Omental fat pad (tissue), 4 donors: ENCODE measurements around the gene MSH5. TPM values are rescaled to one million over a fixed set of nuclear protein-coding genes. Genes with fewer than 3 reads are reported as not detected.
A peak's percentile ranks its signal among the peaks of the same experiment; 100 is the strongest.

Experiments
- ATAC-seq: fragments of 150-250 bp; one replicate; pipeline ENCODE4 v1.9.1; 2016; ENCODE audit warnings: mild to moderate bottlenecking, moderate library complexity; ENCODE audit not compliant: low FRiP score
- DNase-seq: peaks from one replicate; pipeline ENCODE4 v3.0.0-alpha.2; 2019; ENCODE audit warnings: low spot score
- total RNA-seq, 4 donors: library from RNA; depleted of rRNA; stranded (reverse); fragments of >200 nt; gene quantifications; one replicate each; pipeline ENCODE4 v1.1.0, GENCODE V29; 2016
- TF ChIP-seq, protein P1 (sequence below), 3 donors: fragments of 450-650 bp; IDR thresholded peaks; one replicate each; pipeline ENCODE4 v1.5.1; 2016 to 2017; ENCODE audit warnings: antibody characterized with exemption in 3 of 3, mild to moderate bottlenecking in 3 of 3, moderate library complexity in 2 of 3

Gene MSH5
- total RNA-seq, 4 donors from 2014 or later: 5.4 to 17.0 (median 7.3) TPM

DNA sequence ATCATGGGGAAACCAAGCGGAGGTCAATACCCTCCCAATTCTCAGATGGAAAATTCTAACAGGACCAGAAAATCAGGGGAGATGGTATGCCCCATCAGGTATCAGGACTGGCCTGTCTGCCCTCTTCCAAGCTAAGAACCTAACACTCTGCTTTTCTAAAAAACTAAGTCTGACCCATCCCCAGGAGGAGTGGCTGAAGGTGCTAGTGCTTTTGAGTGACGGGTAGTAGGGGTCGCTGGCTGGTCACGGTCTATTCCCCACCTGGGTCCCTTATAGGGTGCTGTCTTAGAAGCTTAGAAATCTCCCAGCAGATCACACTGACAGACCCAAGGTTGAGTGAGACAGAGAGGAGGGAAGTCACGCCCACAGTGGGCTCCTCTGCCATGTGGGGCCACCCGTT lies 46.3 kb upstream of the MSH5 start:
- DNase-seq (no peak), ATAC-seq (no peak)
- TF ChIP-seq, protein P1, sequence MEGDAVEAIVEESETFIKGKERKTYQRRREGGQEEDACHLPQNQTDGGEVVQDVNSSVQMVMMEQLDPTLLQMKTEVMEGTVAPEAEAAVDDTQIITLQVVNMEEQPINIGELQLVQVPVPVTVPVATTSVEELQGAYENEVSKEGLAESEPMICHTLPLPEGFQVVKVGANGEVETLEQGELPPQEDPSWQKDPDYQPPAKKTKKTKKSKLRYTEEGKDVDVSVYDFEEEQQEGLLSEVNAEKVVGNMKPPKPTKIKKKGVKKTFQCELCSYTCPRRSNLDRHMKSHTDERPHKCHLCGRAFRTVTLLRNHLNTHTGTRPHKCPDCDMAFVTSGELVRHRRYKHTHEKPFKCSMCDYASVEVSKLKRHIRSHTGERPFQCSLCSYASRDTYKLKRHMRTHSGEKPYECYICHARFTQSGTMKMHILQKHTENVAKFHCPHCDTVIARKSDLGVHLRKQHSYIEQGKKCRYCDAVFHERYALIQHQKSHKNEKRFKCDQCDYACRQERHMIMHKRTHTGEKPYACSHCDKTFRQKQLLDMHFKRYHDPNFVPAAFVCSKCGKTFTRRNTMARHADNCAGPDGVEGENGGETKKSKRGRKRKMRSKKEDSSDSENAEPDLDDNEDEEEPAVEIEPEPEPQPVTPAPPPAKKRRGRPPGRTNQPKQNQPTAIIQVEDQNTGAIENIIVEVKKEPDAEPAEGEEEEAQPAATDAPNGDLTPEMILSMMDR (IDR thresholded peaks at IDR 0.05): no peak

DNA sequence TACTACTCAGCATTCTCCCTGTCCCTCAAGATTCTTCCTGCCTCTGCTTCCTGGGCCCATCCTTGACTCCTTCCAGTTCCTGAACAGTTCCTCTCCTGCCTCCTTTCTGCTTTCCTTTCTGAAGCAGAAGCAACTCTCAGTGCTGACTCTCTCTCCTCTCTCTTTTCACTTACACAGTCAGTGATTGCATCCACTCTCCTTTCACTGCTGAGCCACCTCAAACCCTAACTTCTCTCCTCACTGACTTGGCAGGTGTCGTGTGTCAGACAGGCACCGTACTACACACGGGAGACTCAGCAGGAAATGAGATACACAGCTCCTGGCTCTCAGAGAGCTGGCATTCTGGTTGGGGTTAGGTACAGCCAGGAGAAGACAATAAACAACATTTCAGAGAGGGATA lies 42.2 kb upstream of the MSH5 start:
- TF ChIP-seq, protein P1 (IDR thresholded peaks at IDR 0.05): no peak
- no peak for DNase-seq
- ATAC-seq: no peak

DNA sequence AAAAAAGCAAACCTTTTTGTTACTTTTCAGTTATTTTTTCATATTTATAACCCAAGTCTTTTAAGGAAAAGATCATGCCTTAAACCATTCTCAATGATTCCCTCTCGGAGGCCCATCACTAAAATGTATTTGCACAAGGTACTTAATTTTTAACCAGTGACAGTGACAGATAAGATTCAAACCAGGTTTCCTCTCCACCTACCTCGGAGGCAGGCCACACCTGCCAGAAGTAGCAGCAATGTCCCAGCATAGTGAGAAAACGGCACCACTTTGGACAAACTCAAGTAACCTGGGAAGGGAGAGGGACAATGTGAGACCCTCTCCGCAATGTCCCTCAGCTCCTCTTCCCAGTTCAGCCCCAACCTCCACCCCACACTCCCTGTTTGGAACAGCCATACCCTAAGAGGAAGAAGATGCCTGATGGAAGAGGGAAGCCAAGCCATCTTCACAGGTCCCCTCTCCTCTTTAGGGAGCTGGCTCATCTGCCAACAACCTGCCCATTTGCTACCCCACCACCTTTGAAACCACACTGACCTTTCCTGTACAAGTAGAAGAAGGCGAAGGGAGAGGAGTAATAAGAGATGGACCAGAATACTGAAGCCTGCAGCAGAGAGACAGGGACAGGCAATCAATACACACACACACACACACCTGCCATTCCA lies 38.9 kb upstream of the MSH5 start:
- DNase-seq (no peak), ATAC-seq (no peak)
- TF ChIP-seq, protein P1 (IDR thresholded peaks at IDR 0.05): no peak

DNA sequence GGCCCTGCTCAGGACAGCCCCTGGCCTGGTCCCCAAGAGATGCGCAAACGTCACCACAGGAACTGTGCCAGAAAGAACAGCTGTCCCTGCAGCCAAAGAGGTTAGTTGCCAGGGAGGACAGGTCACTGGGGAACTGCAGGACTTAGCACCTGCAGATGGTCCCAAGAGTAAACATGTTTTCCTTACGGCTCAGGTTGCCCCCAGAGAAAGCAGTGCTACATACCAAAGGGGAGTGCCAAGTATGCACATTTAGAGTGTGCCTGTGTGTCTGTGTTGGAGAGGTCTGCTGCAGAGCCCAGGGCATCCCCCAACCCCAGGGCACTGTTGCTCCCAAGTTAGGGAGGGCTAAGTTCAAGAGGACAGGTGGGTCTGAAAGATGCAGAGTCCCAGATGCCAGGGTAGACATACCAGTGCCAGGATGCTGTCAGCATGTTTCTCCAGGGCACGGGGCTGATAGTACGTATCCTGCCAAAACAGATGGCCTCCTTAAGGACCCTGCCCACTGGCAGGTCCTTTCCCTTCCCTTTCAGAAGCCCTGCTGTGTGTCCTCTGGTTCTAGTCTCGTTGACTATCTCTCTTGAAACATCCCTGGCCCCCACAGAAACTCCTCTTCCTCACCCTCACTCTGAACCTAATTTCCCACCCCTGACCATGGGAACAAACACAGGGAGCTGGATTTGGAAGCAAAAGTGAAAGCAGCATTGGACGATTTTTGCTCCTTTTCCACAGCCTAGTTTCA lies 38.0 kb upstream of the MSH5 start:
- no peak for DNase-seq
- no peak for ATAC-seq
- TF ChIP-seq, protein P1 (IDR thresholded peaks at IDR 0.05): no peak

DNA sequence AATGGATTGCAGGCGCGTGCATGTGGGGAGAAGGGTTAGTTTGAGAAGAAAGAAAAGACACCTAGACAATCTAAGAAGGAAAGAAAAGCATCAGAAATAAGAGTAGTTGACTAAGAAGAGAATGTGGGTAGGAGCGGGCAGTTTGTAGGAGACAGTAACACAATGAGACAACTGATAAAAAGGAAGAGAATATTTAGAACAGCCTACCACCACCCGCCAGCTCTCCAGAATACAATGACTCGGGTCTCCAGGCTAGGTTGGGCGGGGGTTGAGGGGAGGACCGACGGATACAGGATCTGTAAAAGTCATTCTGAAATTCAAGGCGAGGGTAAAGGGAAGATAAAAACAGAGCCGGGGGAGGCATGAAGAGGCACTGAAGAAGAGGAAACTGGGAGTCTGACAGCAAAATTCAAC lies 37.4 kb upstream of the MSH5 start:
- no peak for DNase-seq
- no peak for ATAC-seq
- TF ChIP-seq, protein P1 (IDR thresholded peaks at IDR 0.05): no peak

DNA sequence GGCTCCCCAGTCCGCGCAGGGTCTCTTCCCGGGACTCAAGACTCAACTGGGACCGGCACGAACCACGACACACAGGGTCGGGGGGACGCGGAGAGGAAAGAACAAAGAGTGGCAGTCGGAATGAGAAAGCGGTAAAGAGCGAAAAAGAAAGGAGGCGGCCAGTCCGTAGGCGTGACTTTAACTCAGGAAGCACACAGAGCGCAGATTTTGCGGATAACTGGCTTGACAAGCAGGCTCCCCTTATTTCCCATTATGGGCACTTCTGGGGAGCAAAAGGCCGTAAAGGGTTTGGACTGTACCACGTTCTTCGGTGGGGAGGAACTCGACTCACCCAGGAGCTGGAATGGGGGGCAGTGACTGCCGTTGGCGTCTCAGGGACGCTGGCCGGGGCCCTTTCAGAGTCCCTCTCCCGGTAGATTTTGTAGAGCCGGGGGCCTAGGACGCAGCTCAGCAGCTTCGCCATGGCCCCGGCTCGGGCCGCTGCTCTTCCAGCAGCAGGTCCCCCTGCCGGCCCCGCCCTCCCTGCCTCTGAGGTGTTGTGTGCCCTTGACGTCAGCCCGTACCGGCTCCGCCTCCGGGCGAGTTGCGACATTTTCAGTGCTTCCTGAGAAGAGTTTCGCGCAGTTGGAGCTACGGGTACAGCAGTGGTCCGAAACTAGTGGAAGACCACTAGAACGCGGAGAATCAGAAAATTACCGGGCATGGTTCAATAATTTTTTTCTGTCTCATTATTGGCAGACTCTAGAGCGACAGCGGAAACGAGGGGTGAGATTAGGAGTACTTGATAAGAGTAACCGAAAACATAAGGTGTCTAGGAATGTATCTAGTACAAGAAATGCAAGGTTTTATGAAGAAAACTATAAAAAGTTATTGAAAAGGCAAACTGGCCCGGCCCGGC lies 36.7 kb upstream of the MSH5 start, which contains the start of gene ABHD16A:
Gene ABHD16A (minus strand): TSS at position 506 of the 898 bp plus-strand sequence. CDS start 43 bp downstream, at position 463.
- DNase-seq (peak; percentile 96), ATAC-seq (peak; percentile 97)
- TF ChIP-seq, protein P1 (IDR thresholded peaks at IDR 0.05): no peak
